Omental fat pad (tissue), 4 donors: Measurements from ENCODE around the gene DDX39A. TPM values are rescaled to one million over a fixed set of nuclear protein-coding genes. Genes with fewer than 3 reads are reported as not detected.

Experiments used
- ATAC-seq: fragments of 150-250 bp; one replicate; pipeline ENCODE4 v1.9.1; 2016; ENCODE audit warnings: mild to moderate bottlenecking, moderate library complexity; ENCODE audit not compliant: low FRiP score
- DNase-seq: peaks from one replicate; pipeline ENCODE4 v3.0.0-alpha.2; 2019; ENCODE audit warnings: low spot score
- total RNA-seq, 4 donors: library from RNA; depleted of rRNA; stranded (reverse); fragments of >200 nt; gene quantifications; one replicate each; pipeline ENCODE4 v1.1.0, GENCODE V29; 2016
- TF ChIP-seq, protein P1 (sequence below), 3 donors: fragments of 450-650 bp; IDR thresholded peaks; one replicate each; pipeline ENCODE4 v1.5.1; 2016 to 2017; ENCODE audit warnings: antibody characterized with exemption in 3 of 3, mild to moderate bottlenecking in 3 of 3, moderate library complexity in 2 of 3

The DDX39A gene
- total RNA-seq, 4 donors from 2014 or later, result 68.4 to 139 (median 76.3) TPM

DNA sequence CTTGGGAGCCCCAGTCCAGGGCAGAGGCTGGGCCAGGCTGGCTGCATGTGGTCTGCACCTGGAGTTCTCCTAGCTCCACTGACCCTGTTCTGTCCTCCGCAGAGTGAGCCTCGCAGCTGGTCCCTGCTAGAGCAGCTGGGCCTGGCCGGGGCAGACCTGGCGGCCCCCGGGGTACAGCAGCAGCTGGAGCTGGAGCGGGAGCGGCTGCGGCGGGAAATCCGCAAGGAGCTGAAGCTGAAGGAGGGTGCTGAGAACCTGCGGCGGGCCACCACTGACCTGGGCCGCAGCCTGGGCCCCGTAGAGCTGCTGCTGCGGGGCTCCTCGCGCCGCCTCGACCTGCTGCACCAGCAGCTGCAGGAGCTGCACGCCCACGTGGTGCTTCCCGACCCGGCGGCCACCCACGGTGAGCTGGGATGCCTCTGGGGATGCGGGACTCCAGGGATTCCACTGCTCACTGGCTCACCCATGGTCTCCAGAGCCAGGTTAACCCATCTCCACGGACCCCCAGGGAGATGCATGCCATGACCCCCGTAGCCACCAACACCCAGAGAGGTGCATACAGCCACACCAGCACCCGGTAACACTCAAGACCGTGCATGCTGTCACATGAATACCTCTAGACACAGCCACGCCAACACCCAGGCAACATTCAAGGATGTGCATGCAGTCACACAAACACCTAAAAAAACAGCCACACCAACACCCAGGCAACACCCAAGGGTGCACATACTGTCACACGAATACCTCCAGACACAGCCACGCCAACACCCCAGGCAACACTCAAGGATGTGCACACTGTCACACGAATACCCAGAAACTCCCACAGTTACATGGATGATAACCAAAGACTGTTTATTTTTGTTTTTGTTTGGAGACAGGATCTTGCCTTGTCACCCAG lies 22.1 kb upstream of the DDX39A start:
- ATAC-seq, result no peak
- DNase-seq, result no peak
- TF ChIP-seq, protein P1, sequence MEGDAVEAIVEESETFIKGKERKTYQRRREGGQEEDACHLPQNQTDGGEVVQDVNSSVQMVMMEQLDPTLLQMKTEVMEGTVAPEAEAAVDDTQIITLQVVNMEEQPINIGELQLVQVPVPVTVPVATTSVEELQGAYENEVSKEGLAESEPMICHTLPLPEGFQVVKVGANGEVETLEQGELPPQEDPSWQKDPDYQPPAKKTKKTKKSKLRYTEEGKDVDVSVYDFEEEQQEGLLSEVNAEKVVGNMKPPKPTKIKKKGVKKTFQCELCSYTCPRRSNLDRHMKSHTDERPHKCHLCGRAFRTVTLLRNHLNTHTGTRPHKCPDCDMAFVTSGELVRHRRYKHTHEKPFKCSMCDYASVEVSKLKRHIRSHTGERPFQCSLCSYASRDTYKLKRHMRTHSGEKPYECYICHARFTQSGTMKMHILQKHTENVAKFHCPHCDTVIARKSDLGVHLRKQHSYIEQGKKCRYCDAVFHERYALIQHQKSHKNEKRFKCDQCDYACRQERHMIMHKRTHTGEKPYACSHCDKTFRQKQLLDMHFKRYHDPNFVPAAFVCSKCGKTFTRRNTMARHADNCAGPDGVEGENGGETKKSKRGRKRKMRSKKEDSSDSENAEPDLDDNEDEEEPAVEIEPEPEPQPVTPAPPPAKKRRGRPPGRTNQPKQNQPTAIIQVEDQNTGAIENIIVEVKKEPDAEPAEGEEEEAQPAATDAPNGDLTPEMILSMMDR (IDR thresholded peaks at IDR 0.05), result no peak

DNA sequence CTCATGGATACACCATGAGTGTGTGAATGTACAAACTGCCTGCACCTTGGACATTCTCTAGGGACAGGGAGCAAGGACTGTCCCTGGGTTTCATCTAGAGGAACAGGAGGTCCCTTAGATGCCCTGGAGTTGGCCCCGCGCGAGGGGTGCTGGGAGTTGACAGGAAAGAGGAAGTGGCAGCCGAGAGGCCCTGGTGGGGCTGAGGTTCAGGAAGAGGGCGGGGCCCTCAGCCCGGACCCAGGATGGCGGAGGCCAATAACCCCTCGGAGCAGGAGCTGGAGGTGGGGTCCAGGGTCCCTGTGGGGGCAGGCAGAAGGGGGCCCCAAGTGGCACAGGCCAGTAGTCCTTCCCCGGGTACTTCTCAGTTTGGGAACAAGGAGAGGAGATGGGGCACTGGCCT lies 20.9 kb upstream of the DDX39A start:
- no peak for DNase-seq
- TF ChIP-seq, protein P1 (IDR thresholded peaks at IDR 0.05), result no peak
- no peak for ATAC-seq

DNA sequence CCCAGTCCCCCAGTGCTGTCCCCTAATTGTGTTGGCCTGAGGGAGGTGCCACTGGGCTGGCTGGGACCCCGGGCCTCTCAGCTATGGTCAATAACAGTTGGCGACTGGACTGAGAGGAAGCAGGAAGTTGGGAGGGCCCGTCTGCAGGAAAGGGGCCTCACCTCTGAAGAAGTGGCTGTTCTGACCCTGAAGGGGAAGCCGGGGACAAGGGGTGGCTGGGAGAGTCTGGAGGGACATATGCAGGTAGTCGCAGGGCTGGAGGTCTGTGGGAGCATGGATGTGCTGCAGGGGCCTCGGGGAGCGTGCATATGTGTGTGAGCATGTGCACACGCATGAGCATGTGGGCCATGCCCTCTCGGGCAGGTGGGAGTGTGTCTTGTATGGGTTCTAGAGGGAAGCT lies 19.9 kb upstream of the DDX39A start:
- ATAC-seq (no peak), DNase-seq (no peak)
- TF ChIP-seq, protein P1 (IDR thresholded peaks at IDR 0.05), result no peak

DNA sequence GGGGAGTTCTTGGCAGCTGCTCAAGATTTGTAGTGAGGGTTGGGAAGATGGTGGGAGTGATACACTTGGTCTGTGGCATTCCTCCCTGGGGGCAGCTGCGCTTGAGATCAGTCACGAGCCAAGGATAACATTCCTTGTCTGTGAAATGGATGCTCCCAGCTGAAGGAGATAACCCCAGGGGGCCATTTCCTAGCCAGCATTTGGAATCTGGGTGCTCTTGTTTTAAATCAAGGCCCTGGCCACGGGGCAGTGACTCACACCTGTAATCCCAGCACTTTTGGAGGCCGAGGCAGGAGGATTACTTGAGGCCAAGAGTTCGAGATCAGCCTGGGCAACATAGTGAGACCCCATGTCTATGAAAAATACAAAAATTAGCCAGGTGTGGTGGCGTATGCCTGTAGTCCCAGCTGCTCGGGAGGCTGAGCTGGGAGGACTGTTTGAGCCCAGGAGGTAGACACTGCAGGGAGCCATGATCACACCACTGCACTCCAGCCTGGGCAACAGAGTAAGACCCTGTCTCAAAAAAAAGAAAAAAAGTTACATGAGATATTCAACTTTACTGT lies 18.5 kb upstream of the DDX39A start:
- ATAC-seq (no peak), DNase-seq (no peak)
- TF ChIP-seq, protein P1 (IDR thresholded peaks at IDR 0.05), result no peak

DNA sequence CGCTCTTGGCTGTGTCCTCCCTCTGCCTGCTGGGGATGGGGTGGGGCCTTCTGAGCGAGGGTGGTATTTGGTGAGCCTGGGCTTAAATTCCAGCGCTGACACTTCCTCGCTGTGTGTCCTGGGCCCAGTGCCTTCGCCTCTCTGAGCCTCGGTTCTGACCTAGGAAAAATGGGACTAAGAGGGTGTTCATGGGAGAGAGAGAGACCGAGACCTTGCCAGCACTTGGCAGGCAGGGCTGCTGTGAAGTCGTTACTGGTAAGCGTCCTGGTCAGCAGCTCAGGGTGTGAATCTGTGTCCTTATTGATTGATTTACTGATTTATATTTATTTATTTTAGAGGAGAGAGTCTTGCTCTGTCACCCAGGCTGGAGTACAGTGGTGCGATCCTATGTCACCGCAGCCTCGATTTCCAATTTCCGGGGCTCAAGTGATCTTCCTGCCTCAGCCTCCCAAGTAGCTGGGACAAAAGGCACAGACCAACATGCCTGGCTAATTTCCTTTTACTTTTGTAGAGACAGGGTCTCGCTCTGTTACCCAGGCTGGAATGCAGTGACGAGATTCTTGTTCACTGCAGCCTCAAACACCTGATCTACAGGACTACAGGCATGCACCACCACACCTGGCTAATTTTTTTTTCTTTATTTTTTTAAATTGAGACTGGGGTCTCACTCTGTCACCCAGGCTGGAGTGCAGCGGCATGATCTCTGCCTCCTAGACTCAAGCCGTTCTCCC lies 16.3 kb upstream of the DDX39A start:
- DNase-seq (no peak), ATAC-seq (no peak)
- TF ChIP-seq, protein P1 (IDR thresholded peaks at IDR 0.05), result no peak

DNA sequence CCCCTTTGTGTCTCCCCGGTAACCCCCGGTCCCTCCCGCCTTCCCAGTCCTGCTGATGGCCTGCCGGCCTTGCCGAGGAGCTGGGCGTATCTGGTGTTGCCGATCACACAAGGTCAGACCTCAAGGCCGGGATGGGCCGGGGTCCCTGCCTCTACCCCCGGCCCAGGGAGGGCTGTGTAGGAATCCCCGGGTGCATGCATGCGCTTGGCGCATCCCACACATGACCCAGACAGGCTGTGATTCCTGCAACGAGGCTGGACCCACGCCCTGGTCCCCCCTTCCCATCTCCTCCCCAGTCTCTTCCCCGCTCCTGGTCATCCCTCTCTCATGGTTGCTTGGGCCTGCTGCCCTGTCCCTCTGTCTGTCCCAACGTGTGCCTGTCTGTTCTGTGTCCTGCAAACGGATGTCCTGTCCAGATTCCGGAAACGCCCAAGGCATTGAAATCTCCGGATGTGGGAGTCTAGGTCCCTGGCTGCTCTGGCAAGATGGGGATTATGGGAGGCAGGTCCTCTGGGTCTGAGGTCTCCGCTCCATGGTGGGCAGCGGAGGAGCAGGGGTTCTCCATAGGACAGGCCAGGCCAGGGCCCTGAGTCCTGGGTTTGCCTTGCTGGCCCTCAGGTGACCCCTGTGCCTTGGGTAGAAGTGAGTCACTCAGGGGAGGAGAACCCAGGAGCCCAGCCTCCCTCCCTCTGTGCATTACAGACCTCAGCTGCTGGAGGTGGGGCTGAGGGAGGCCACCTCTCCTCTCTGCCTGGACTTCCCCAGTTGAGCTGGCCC lies 15.6 kb upstream of the DDX39A start:
- TF ChIP-seq, protein P1 (IDR thresholded peaks at IDR 0.05), result no peak
- DNase-seq (no peak), ATAC-seq (peak; percentile 94)
